Stimulated activated CD8-positive, alpha-beta memory T cell treated with anti-CD3 and anti-CD28 coated beads, Interleukin-4, amount 100 ng/mL, for 24 hours (primary cell): ENCODE data around the gene MRC2.
"Not testable (repeated sequence)": the region's sequence is repeated elsewhere in the genome, so short reads cannot be mapped to it uniquely, and the experiment has no call there.

Source experiments
- DNase-seq: peaks from one replicate; pipeline ENCODE4 v3.0.0-alpha.2; 2020; ENCODE audit warnings: low read depth

The MRC2 gene

DNA sequence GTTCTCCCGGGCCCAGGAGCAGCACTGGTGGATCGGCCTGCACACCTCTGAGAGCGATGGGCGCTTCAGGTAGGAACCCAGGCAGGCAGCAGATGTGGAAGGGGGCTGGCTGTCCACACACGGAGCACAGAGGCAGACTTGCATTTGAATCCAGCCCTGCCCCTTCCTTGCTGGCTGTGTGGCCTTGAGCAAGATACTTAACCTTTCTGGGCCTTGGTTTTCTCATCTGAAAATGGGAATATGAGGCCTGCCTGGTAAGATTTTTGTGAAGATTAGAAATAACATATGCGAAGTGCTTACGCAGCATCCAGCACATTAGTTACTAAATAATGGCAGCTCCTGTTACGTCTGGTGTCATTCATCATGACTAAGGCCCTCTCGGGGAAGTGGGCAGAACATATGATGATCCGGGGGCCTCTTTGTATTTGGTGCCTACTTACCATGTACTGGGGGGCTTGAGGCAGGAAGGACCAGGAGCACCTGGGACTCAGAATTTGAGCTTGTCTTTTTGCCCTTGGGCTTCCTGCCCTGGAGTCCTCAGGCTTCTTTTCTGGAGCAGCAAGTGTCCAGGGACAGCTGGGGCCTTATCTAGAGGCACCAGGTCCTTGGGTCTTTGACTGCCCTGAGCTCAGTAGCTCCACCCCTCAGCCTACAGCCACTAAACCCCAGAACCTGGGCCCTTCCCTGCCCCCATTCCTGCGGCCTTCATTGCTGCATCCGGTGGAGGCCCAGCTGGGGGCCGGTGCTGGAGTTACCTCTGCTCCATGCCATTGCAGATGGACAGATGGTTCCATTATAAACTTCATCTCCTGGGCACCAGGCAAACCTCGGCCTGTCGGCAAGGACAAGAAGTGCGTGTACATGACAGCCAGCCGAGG, 53.8 kb downstream of the MRC2 start:
- no peak for DNase-seq

- DNase-seq, result no peak
Measured at GRCh38 chr17:62681939-62682381, 54.5 kb downstream of the MRC2 start.

- no peak for DNase-seq
Measured at GRCh38 chr17:62684179-62684578, 56.7 kb downstream of the MRC2 start.

- DNase-seq, result no peak
Measured at GRCh38 chr17:62687997-62688396, 60.5 kb downstream of the MRC2 start.

DNA sequence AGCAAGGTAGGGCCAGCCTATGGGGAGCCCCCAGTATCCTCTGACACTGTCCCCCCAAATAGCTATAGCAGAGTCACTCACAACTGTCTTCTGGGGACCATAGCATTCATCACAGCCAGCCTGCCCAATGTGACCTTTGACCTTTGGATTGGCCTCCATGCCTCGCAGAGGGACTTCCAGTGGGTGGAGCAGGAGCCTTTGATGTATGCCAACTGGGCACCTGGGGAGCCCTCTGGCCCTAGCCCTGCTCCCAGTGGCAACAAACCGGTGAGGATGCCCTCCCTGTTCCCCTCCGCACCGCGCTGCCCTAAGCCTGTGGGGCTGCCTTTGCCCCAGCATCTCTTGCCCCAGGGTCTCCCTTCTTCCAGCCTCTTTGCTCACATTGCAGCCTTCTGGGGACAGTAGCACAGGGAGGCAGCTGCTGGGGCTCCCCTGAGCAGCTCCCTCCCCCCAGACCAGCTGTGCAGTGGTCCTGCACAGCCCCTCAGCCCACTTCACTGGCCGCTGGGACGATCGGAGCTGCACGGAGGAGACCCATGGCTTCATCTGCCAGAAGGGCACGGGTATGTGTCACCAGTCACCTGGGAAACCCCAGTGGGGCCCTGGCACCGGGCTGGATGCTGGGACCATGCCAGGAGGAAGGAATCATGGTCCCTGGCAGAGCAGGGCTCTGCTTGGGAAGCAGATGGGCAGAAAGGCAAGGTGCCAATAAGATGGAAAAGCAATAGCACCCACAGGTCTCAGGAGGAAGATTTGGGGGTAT, 61.1 kb downstream of the MRC2 start:
- DNase-seq, result no peak

GRCh38 chr17:62689441-62690167, 62.1 kb downstream of the MRC2 start:
- no peak for DNase-seq

- no peak for DNase-seq
Measured at GRCh38 chr17:62690168-62690897, 62.9 kb downstream of the MRC2 start.

GRCh38 chr17:62691589-62691915, 64.1 kb downstream of the MRC2 start:
- not testable (repeated sequence) for DNase-seq

DNA sequence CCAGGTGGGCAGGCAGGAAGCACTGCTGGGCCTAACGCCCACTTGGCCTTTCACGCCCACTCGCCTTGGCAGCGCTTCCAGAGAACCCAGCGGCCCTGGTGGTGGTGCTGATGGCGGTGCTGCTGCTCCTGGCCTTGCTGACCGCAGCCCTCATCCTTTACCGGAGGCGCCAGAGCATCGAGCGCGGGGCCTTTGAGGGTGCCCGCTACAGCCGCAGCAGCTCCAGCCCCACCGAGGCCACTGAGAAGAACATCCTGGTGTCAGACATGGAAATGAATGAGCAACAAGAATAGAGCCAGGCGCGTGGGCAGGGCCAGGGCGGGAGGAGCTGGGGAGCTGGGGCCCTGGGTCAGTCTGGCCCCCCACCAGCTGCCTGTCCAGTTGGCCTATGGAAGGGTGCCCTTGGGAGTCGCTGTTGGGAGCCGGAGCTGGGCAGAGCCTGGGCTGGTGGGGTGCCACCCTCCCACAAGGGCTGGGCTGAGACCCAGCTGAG, 64.7 kb downstream of the MRC2 start:
- DNase-seq, result no peak

- no peak for DNase-seq
Measured at GRCh38 chr17:62692721-62693431, 65.4 kb downstream of the MRC2 start.

- no peak for DNase-seq
Measured at GRCh38 chr17:62693616-62694409, 66.3 kb downstream of the MRC2 start.

DNA sequence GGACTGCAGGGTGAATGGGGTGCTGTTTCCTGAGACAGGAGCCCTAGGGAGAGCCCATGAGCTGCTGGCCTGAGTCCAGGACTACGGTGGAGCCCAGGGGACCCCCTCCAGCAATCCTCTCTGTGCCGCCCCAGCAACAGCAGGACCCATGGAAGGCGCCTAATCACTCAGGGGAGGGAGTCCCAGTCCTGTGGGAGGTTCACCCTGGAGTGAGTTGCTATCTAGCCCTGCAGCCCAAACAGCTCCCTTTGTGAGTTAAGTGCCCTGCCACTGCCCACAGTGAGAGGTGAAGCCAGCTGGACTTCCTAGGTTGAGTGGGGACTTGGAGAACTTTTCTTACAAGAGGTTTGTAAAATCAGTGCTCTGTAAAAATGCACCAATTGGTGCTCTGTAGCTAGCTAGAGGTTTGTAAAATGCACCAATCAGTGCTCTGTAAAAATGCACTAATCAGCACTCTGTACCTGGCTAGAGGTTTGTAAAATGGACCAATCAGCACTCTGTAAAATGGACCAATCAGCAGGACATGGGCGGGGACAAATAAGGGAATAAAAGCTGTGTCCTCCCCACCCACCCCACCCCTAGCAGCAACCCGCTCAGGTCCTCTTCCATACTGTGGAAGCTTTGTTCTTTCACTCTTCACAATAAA, 67.7 kb downstream of the MRC2 start:
- DNase-seq, result not testable (repeated sequence)

GRCh38 chr17:62696256-62696655, 68.8 kb downstream of the MRC2 start:
- DNase-seq, result no peak

GRCh38 chr17:62696726-62697490, 69.4 kb downstream of the MRC2 start:
- DNase-seq, result no peak

DNA sequence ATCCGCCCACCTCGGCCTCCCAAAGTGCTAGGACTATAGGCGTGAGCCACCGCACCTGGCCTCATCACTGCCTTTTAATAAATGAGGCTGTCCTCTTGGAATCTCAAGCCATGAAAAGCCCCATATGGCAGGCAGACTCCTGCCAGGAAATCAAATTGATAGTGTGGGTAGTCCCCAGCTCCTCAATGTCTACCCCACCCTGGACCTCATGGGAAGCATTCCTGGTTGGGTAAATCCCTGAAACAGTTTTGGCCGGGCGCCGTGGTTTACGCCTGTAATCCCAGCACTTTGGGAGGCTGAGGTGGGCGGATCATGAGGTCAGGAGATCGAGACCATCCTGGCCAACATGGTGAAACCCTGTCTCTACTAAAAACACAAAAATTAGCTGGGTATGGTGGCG, 71.0 kb downstream of the MRC2 start:
- DNase-seq, result not testable (repeated sequence)

DNA sequence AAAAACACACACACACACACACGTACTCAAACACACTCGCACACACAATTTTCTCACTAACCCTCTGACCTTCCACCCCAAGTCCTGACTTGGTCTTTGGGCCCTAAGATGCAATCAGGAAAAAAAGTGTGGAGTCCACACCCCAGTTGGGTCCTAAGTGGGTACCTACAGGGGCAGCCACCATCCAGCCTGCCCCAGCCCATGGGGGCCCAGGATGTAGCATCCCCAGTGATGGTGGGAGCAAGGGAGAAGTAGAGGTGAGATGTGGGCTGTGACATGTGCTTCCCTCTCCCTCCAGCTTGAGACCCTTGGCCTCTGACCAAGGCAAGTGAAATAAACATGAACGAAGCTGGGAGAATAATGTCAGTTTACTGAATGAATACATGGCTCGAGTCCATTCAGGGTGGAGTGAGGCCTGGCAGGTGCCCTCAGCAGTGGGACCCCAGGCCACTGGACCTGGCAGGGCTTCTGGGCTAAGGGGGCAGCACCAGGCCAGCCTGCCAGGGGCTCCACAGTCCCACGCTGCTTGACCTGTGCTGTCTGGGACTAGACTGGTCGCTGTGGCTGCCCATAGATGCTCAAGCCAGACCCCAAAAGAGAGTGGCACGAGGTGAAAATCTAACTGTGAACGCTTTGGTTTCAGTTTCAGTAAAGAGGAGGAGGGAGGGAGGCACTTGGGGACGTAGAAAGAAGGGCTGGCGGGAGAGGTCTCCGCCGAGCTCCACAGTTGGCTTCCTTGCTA, 73.7 kb downstream of the MRC2 start:
- no peak for DNase-seq

- no peak for DNase-seq
Measured at GRCh38 chr17:62701706-62702085, 74.2 kb downstream of the MRC2 start.

- DNase-seq, result no peak
Measured at GRCh38 chr17:62702746-62703260, 75.3 kb downstream of the MRC2 start.
